Anterior cingulate cortex (tissue), 58 donors: Measurements from ENCODE around the gene ATIC.

ENCODE experiments used
- DNase-seq, 58 donors: peaks; one replicate each; lab custom pipeline; 2025; lab: John Stamatoyannopoulos, UW

The ATIC gene

GRCh38 chr2:215313255-215313613 lies 1.4 kb downstream of the ATIC start:
- no peak for DNase-seq

GRCh38 chr2:215314896-215315295 lies 3.0 kb downstream of the ATIC start:
- DNase-seq: no peak

- DNase-seq: no peak
These were observed 3.4 kb downstream of the ATIC start for GRCh38 chr2:215315301-215315700.

GRCh38 chr2:215316336-215316735 lies 4.5 kb downstream of the ATIC start:
- no peak for DNase-seq

- DNase-seq: no peak
These were observed 7.6 kb downstream of the ATIC start for GRCh38 chr2:215319500-215319899.

DNA sequence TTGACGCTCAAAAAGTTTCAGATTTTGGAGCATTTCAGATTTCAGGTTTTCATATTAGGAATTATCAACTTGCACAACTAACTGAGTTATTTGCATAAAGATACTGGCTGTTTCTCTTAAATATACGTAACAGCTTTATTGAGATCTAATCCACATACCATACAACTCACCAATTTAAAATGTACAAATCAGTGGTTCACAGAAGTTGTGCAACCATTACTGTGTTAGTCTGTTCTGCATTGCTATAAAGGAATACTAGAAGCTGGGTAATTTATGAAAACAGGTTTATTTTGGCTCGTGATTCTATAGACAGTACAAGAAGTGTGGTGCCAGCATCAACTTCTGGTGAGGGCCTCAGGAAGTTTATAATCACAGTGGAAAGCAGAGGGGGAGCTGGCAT lies 8.2 kb downstream of the ATIC start:
- no peak for DNase-seq

GRCh38 chr2:215320679-215321078 lies 8.8 kb downstream of the ATIC start:
- DNase-seq: no peak

GRCh38 chr2:215324811-215325210 lies 13.0 kb downstream of the ATIC start:
- DNase-seq: no peak

GRCh38 chr2:215328066-215328465 lies 16.2 kb downstream of the ATIC start:
- no peak for DNase-seq

DNA sequence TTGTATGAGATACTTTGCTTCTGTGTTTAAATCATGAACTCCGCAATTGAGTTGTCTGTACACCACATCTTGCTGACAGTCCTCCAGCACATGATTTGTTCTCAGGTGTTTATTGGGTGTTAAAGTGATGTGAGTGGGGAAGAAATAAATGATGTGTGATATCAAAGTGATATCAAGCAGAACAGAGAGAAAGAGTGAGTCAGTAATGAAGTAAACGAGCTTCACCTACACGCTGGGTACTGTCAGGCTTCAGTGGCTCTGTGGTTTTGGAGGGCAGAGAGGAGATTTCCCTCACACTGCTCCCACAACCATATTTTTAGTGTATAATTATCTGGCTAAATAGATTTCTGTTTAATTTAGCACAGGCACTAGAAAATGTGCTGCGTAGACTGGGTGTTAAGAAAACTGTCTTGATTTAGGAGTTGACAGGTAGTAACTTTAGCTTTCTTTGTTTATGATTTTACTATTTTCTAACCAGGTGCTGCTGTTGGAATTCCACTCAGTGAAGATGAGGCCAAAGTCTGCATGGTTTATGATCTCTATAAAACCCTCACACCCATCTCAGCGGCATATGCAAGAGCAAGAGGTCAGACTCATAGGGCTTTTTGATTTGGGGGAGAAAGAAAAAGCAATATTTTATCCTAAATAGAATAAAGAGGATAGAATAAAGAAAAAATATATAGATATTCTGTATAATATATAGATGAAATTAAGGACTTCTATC lies 21.2 kb downstream of the ATIC start:
- no peak for DNase-seq

DNA sequence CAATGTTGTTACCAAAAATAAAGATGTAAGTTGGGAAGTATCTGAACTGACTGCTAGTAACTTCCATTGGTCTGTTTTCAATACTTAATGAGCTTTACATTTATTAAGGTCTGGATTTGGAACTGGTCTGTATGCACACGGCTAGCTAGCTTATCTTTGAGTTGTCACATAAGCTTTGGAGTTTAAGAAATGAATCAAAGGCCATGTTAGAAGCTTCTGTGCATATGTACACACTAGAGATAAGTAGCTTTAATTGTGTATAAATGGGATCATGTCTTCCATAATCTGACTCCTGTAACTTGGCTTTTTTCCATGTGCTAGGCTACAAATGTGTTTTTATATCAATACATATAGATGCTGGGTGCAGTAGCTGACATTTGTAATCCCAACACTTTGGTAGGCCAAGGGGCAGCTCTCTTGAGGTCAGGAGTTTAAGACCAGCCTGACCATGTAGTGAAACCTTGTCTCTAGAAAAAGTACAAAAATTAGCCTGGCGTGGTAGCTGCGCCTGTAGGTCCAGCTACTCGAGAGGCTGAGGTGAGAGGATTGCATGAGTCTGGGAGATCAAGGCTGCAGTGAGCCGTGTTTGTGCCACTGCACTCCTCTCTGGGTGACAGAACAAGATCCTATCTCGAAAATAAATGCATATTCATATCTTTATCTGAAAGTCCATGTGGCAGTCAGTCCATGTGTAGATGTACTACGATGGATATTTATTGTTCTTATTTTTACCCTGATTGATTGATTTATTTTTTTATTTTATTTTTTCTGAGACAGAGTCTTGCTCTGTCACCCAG lies 27.2 kb downstream of the ATIC start:
- DNase-seq: no peak

DNA sequence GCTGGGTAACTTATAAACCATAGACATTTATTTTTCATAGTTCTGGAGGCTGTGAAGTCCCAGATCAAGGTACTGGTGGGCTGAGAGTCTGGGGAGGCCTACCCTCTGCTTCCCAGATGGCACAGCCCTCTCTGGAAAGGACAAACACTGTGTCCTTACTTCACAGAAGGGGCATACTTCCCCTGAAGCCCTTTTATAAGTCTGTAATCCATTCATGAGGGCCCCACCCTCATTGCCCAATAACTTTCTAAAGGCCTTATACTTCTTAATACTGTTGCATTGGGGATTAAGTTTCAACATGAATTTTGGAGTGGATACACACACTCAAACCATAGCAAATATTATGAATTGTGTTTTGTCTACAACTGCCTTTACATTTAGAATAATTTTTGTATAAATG lies 36.0 kb downstream of the ATIC start:
- DNase-seq: no peak

- DNase-seq: no peak
These were observed 40.7 kb downstream of the ATIC start for GRCh38 chr2:215352602-215353001.

- no peak for DNase-seq
These were observed 43.2 kb downstream of the ATIC start for GRCh38 chr2:215354771-215355695.

DNA sequence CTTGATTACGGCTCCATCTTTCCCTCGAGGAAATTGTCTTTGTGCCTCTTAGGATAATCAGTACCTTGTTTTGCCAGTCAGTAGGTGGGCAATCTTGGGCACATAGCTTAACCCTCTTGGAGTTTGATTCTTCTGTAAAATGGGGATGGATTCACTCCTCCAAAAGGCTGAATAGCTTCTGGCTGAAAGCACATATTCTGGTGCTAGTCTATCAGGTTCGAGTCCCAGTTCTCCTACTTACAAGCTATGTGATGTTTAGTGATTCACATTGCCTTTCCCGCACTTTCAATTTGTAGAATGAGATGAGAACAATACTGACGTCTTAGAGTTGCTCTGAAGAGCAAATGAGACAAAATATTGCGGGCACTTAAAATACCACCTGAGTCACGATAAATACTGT lies 43.9 kb downstream of the ATIC start:
- no peak for DNase-seq

- DNase-seq: no peak
These were observed 44.6 kb downstream of the ATIC start for GRCh38 chr2:215356334-215356947.

DNA sequence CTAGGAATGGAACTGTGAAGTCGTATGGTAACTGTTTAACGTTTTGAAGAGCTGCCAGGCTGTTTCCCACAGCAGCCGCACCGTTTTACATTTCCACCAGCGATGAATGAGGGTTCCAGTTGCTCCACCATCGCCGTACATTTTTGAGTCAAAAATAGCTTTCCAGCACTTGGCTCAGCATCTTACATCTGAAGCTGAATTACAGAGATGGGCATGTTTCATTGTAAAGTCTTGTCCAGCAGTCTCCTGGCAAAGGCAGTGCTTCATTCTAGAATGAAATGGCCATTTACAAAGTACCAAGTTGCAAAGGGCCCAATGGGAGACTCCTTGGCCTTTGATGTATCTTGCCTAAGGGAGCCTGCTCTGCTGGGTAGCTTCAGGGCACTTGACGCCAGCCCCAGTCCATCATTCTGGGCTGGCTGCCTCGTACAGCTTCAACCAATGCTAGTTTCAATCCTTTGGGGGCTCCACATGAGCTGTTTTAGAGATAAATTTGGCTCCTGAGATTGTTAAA lies 45.1 kb downstream of the ATIC start:
- DNase-seq: peak in 5 of 58 donors; percentile 2 to 34 (median 4)

DNA sequence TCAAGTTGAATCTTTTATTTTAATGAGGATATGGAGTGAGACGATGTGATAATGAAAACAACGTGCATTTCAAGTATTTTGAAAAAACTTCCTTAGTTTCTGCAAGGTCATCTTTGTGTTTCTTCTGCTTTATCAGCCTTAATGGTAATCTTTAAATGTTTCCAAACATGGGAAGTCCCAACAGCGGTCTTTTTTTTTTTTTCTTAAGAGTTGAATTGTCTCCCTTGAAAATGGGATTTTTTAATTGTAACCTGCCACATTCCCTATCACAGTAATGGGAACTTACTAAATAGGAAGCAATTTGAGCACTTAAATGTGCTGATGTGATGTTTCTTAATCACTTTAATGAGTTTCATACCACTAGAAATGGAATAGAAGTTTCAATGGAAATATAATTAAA lies 45.8 kb downstream of the ATIC start:
- no peak for DNase-seq

GRCh38 chr2:215358312-215358845 lies 46.5 kb downstream of the ATIC start:
- DNase-seq: no peak
